ENCODE data around the gene CREB3.

Gene CREB3

DNA sequence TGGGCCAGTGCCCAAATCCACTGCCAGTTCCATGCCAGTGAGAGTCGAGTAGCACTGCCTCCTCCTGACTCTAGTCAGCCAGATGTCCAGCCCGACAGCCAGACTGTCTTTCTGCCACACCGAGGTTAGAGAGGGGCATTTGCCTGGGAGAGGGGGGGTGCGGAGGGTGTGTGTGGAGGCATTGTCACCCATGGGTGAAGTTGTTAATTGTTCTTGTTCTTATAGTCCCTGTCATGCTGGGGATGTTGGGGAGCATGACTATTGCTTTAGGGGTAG is 17.7 kb downstream of the CREB3 start:
- DNase-seq = no peak

DNA sequence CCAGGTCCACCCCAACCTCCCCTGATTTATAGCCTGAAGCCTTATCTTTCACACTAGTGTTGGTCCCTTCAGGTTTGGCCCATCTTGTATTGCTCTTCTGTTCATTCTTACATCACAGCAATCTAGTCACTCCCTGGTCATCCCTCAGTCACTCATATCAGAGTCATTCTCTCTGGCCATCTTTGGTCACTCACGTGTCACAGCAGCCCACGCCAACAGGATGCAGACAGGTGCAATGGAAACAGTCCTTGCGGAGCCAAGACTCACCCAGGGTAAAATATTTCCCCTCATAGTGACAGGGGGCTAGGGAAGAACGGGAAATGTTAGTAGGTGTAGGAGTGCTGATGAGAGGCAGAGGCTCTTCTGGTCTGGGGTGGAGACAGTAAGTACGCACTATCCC is 21.0 kb downstream of the CREB3 start:
- DNase-seq = no peak

DNA sequence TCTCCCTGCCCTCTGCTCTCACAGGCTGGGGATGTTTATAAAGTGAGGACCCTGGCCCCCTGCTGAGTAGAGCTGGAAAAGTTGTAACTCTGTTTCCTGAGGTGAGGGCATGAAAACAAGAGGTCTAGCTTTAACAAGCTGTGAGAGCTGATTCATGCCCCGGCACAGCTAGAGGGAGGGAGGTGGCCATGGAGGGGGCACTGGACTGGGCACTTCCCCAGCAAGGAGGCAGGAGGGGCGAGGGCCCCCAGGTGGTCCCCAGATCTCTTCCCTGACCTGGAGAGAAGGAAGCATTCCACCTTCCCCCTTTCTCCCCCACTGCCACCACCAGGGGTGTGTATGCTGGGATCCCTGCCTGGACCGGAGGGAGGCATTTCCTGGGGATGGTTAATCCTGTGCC is 21.8 kb downstream of the CREB3 start, which contains the start of gene MSMP:
MSMP (minus strand) TSS at position 13 of the 400 bp plus-strand sequence. CDS start 147 bp downstream, outside the sequence.
- DNase-seq = no peak

DNA sequence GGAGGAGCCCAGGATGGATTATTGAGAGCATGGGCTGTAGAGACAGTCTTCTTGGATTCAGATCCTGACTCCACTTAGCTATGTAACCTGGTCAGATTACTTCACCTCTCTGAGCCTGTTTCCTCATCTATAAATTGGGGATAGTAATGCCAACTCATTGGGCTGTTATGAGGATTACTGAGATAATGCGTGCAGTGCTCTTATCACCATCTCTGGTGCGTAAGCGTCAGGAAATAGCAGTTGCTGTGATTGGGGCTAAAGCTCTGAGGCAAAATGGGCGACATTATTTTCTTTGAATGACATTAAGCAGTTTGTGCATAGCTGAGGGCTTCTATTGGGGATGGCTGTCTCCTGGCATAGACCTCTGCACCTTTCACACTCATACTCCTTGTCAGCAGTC is 22.6 kb downstream of the CREB3 start:
- DNase-seq = no peak

DNA sequence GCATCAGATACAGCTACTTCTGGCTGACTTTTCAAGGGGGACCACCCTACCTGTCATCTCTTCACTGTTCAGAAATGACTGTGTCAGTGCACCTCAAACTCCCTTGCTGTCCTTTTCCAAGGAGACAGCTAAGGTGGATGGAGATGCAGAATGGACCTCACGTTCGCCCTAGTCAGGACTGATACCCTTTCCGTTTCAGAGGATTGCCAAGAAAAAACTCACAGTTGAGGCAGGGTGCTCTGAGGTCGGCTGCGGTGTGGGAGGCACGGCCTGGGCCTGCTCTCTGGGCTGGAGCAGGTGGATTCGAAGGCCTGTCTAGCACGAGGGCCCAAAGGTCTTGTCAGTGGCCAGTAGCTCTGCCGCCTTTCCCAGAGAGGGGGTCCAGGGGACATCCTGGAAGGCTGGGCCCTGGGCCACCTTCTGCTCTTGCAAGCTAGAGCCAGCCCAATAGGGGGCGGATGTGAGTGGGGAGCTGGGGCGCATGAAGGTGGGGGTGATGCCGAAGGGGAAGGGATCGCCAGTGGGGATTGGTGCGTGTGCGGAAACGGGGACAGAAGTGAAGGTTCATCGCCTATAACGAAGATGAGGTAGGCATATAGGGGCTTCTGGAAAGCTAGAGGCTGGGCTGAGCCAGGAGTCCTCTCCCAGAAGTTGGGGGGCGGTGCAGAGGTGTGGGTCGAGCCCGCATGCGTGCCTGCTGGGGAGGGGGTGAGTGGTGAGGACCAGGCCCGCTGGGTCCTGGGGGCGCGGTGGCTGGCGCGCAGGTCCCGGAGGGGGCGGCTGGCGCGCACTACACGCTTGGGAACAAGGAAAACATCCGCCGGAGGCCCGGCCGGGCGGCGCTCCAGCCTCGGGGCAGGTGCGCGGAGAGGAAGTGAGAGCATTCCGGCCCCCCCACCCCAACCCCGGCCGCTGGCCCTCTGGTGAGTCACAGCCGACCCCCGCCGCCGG is 24.1 kb downstream of the CREB3 start:
- no peak for DNase-seq

DNA sequence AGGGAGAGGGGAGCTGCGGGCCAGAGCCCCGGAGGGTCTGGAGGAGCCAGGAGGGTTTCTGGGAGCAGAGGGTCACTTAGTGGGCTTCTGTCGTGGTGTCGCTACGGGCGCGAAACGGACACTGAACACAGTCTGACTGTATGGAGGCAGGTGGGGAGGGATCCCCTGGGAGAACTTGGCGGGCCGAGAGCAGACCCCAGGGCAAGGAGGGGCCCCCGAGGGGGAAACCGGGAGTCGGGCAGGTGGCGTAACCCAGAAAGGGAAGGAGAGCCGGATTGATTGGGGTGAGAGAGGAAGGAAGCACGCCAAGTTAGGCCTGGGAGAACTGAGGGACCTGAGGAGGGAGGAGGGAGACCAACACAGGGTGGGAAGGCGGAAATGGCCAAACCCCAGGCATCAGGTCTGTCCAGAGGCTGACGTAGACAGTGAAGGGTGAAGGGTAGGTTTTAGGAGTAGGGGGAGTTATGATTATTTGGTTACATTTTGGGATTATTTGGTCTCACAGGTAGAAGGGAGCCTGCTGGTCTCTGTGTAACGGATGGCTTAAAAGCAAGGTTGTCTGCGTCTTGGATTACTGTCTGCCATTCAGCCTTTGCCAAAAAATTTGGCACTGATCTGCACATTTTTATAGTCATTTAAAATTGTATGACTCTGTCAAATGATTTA is 24.9 kb downstream of the CREB3 start:
- no peak for DNase-seq

DNA sequence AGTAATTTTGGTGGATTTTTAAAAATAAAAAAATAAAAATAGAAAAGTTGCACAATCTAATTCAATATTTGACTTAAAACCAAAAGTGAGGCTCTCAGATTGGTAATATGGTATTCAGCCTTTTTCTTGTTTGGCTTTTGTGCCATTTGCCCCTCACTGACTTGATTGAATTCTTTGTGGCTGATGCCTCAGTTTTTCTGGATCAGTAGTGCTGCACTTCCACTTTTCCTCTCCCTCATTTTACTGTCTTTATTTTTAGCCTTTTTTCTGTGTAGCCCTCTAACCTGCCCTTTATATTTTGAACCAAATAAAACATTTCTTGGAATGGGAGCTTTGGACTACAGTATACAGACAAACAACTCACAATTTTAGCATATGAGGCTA is 25.4 kb downstream of the CREB3 start:
- DNase-seq = no peak

DNA sequence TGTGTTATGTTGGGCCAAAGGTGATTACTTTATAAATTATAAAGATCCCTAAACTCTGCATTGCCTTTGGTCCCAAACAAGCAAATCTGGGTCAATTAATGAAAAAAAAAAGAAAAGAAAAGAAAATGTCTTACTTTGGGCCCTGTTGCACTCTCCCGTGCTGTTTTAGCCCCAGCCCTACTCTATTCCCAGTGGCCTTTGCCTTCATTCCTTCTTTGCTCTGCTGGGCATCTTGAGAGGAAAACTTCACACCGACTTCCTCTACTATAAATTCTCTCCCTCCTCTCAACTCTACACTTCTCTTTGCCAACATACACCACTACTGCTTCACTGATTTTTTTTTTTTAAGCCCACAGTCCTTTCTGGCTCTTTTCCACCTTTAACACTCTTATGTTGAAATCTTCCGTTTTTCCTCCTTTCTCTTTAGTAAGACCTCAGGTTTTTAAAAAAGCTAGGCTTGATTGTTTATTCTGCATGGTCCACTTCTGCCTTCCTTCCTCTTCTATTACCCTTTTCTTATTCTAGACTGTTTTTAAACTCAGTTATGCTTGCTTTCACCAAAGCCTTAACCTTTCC is 26.1 kb downstream of the CREB3 start:
- DNase-seq = no peak

DNA sequence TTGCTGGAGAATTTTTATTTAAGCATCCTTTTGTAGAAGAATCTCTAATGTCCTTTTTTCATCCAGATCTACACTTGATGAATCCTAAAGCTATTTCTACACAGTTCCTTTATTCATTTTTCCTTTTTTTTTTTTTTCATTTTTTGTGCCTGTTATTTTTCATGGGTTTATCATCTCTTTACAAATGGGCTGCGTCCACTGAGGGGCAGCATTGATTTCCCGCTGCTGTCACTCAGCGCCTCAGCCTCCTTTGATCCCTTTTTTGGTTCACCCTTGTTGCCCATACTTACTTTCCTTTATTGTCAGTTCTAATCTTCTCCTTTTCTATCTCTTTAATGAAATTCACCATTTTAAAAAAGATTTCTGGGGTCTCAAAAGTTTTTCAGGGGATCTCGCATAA is 27.3 kb downstream of the CREB3 start:
- no peak for DNase-seq

DNA sequence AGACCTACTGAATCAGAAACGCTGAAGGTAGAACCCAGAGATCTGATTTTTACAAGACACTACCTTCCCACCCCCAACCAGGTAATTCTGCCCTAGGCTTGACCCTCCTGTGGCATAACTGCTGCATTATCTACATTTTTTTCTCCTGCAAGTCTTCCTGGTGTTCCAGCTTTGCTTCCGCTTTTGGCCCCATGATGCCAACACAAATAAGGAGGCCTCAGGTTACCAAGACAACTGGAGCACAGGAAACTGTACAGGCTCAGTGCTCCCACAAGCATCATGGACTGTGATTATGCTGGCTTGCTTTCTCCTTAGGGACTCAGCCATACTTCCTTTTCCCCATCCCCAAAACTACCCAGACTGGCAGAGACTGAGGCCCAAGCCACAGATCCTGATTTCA is 28.2 kb downstream of the CREB3 start:
- DNase-seq = no peak

DNA sequence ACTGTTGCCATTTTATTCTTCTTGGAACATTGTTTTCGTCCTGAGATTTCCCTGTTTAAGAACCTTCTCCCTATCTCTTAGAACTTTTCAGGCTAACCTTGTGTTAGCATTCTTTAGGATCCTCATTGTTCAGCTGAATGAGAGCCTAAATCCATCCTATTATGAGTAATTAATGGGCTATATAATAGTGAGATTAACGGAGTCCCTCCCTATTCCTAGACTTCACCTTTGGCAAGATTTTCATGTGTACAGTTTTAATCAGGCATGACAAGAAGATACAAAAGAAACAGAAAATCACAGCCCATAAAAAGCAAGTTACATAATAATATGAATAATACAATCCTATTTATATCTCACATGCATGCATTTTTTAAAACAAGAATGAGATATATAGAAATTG is 30.7 kb downstream of the CREB3 start:
- DNase-seq = no peak

DNA sequence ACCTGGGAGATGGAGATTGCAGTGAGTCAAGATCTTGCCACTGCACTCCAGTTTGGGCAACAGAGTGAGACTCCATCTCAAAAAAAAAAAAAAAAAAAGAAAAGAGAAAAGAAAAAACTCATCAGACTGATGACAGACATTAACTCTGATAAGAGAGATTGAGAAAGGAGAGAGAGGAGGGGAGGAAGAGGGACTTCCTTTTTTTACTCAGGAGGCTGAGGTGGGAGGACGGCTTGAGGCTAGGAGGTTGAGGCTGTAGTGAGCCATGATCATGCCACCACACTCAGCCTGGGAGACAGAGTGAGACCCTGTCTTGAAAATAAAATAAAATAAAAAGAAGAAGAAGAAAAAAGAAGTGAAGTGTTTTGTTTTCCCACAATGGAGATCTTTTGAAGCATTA is 31.3 kb downstream of the CREB3 start:
- no peak for DNase-seq

DNA sequence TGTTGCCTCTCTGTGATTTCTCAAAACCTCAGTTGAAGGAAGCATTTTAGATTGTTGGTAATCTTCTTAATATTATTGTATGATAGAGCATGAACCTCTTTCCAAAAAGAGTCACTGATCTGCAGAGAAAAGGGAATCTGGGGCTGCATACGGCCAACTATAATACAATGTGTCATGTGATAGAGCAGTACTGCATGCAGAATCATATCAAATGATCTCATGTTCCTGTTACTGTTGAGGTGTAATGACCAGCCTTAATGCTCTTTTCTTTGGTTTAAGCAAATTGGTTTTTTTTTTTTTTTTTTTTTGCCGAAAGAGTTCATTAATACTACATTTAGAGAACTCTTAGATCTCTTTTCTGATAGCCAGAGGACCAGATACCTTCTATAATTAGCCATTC is 34.5 kb downstream of the CREB3 start:
- no peak for DNase-seq

DNA sequence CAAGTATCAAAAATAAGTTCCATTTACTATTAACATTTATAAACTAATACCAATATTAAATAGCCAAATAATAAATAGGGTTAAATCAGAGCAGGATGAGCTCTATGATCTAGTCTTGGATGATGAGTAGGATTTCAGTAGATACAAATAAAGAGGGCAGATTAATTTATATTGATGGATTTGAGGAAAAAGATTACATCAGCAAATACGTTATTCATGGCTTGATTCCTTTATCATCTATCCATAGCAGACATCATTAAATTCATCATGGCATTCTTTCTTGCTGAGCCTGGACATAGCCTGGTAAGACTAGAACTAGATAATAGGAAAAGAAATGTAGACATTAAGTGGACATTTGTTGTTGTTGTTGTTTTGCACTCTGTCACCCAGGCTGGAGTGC is 35.0 kb downstream of the CREB3 start:
- DNase-seq = no peak

DNA sequence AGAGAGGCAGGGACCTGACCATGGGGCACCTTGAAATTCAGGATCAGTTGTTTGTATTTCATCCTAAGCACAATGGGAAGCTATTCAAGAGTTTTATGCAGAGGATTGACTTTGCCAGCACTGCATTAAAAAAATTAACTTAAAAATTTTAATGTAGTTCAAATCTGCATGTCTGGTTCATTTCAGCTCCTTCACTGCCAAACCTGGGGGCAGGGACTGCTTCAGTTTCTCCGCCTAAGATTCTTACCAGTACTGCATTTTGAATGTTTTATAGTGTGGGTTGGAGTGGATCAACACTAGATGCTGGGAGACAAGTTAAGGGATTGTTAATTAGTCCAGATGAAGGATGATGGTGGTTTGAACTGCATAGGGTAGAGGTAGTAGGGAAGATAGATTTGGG is 37.3 kb downstream of the CREB3 start:
- DNase-seq = no peak

DNA sequence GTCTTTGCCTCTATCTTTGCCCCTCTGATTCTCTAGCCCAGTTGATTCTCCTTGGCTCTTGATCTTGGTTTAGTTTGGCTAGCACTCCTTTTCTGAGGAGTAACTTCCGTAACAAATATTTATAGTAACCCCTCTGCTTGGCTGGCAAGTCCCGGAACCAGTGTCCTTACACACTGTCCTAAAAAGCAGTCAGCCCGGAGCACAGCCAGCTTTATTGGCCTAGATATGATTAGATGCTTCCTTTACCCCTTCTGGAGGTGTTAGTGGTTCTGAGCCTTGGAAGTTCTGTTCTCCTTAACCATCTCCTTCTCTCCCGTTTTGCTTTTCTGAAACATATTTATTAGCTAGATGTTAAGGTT is 38.6 kb downstream of the CREB3 start:
- DNase-seq = no peak

DNA sequence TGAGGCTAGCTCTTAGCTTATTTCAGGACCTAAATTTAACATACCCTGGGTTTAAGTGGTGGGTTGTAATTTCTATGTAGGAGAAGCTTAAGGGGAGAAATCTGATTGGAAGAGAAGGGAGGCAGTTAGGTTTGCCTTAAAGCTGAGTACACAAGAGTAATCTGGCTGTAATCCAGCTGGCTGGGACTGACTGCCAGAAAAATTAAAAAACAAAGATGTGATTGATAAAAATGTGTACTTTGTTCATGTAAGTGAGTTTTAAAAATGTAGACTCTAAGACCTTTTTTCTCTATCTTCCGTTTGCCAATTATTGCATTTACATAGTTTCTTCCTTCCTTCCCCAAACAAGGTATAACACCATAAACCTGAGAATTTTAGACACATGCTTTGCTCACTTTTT is 39.1 kb downstream of the CREB3 start:
- DNase-seq = no peak

DNA sequence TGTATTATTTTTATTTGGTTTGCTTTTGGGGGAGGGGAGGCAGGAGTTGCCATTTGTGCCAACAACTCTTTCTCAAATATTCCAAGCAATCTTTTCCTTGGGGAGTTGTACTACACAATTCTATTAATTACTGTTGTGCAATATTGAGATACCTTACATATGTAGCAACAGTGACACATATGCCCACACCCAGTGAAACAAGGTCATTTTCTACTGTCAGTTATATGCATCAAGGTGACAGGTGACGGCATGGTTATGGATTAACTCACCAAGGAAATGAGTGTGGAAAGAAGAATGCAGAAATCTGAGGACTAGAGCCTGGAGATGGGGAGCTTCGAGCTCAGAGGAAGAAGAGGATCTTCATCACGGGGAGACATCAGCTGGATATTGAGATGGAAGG is 39.5 kb downstream of the CREB3 start:
- DNase-seq = no peak

DNA sequence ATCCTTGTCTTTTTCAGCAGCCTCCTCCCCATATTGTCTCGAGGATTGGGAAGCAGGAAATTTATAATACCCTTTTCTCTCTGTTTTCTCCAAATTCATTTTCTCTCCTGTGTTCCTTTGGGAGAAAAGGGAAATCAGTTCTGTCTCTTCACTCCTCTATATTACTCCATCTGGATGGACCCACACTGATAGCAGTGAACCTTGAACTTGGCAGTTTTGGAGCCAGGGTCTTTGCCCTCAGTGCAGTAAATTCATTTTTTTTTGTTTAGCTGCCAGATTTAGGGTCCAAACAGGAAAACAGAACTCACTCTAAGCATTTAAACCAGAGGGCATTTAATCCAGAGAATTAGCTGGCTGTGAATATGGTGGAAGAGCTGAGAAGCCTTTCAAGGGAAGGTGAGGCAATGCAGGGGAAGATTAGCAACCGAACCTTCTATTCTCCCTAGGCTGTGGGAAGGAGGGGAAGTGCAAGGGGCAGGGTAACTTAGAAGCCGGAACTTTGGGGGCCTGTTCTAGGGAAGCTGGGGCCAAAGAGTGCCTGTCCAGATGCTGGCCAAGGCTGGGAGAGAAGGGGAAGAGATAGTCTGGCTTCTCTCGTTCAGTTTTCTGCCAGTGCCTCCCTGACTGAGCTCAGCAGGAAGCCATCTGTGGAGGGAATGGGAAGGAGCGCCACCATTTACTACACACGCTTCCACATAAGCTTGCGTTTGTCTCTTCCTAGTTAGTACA is 42.6 kb downstream of the CREB3 start:
- no peak for DNase-seq

DNA sequence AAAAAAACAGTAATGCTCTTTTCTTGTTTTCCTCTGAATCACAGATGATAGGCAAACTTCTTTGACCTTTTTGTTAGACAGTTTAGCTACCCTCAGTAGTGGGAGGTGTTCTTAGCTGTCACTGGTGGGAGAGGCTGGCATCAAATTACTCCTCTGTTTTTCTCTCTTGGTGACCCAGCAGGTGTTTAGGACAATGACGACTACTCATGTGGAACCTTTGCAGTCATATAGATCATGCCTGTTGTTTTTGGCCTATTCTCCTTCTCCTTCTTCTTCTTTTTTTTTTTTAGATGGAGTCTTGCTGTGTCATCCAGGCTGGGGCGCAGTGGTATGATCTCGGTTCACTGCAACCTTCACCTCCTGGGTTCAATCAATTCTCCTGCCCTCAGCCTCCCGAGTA is 43.6 kb downstream of the CREB3 start:
- no peak for DNase-seq

DNA sequence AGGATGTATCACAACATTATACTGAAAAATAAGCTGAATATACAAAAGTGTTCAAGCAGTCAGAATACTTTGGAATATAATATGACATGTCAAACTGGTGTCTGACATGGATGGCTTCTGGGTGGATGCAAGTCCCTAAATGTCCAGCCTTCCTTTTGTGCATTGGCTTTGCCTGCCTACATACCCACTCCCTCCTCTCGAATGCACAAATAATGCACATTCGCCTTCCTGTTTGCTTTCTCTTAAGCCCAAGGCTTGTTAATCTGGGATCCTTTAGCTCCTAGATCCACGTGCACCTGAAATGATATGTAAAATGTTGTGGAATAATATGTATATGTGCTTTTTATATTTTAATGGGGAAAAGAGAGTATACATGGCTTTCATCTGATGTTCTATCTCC is 46.0 kb downstream of the CREB3 start:
- DNase-seq = no peak

DNA sequence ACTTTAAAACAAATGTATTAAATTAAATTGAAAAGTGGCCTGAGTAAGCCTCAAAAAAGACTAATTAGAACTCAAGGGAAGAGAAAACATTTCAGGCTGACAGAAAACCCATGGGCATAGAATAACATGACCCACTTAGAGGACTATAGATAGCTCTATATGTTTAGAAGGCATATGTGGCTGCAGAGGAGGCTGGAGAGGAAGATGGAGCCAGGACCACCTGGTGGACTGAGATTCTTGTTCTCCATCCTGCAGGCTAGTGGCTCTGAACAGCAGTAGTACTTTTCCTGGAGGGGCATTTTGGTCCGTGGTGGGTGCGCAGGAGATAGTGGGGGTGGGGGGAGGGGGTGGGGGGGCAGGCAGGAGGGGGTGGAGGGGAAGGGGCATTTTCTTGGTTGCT is 48.6 kb downstream of the CREB3 start:
- DNase-seq = no peak

DNA sequence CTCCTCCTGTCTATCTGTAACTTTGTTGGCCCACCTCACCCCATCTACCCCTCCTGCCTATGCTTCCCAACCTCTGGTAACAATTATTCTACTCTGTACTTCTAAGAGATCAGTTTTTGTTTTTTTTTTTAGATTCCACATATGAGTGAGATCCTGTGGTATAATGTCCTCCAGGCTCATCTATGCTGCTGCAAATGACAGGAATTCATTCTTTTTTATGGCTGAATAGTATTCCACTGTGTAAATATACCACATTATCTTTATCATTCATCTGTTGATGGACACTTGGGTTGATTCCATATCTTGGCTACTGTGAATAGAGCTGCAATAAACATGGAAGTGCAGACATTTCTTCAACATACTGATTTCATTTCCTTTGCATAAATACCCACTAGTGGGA is 51.0 kb downstream of the CREB3 start:
- DNase-seq = no peak

Measured in SIG-M5 (cell line).